Osteocyte (in vitro differentiated cells): ENCODE data around the gene MRPS6. TPM values are rescaled to one million over a fixed set of nuclear protein-coding genes. Genes with fewer than 3 reads are reported as not detected.

Experiments used
- DNase-seq: peaks from one replicate; pipeline ENCODE4 v3.0.0; 2021; ENCODE audit warnings: mixed read lengths; ENCODE audit not compliant: unreplicated experiment; ENCODE audit errors: extremely low spot score
- H3K27ac Mint-ChIP-seq: one replicate; pipeline ENCODE4 v1.8.0; 2021; ENCODE audit warnings: mild to moderate bottlenecking, mixed read lengths; ENCODE audit not compliant: unreplicated experiment
- H3K27me3 Mint-ChIP-seq: one replicate; pipeline ENCODE4 v1.8.0; 2021; ENCODE audit warnings: mixed read lengths; ENCODE audit not compliant: unreplicated experiment
- H3K36me3 Mint-ChIP-seq: one replicate; pipeline ENCODE4 v1.8.0; 2021; ENCODE audit warnings: mixed read lengths; ENCODE audit not compliant: unreplicated experiment
- H3K4me1 Mint-ChIP-seq: one replicate; pipeline ENCODE4 v1.8.0; 2021; ENCODE audit warnings: mixed read lengths; ENCODE audit not compliant: unreplicated experiment
- H3K4me3 Mint-ChIP-seq: one replicate; pipeline ENCODE4 v1.8.0; 2021; ENCODE audit warnings: mild to moderate bottlenecking, moderate library complexity, mixed read lengths; ENCODE audit not compliant: unreplicated experiment
- H3K9me3 Mint-ChIP-seq: one replicate; pipeline ENCODE4 v1.8.0; 2021; ENCODE audit warnings: mixed read lengths; ENCODE audit not compliant: unreplicated experiment
- CTCF ChIP-seq: fragments of 200-600 bp; sonication (generic); IDR thresholded peaks from 2 replicates; pipeline ENCODE4 v1.5.0; 2021; ENCODE audit warnings: antibody characterized with exemption, mild to moderate bottlenecking, moderate library complexity
- total RNA-seq: library from RNA; stranded (reverse); gene quantifications from 2 replicates; pipeline ENCODE4 v1.2.1, GENCODE V29; 2021

The MRPS6 gene
- total RNA-seq, 1 donor from 2014 or later, result 124 TPM

- Mint-ChIP-seq H3K36me3 (peaks cover 49% of the 10 kb centered on the region), H3K4me1 (peaks cover 55% of the 10 kb centered on the region), H3K9me3 (no peaks in the 10 kb centered on the region), H3K27ac (peak overlapping the region; percentile 60), H3K27me3 (no peaks in the 10 kb centered on the region), H3K4me3 (no peak overlapping the region)
- DNase-seq, result no peak
- no peak for TF ChIP-seq CTCF
Observed at GRCh38 chr21:34107606-34108005, 34.2 kb downstream of the MRPS6 start.

- Mint-ChIP-seq H3K27ac (peak overlapping the region; percentile 5), H3K9me3 (no peaks in the 10 kb centered on the region), H3K4me3 (no peak overlapping the region), H3K4me1 (peaks cover 49% of the 10 kb centered on the region), H3K27me3 (no peaks in the 10 kb centered on the region), H3K36me3 (peaks cover 47% of the 10 kb centered on the region)
- DNase-seq, result no peak
- TF ChIP-seq CTCF, result no peak
Observed at GRCh38 chr21:34109075-34109474, 35.7 kb downstream of the MRPS6 start.

GRCh38 chr21:34110594-34111202 lies 37.3 kb downstream of the MRPS6 start:
- no peak overlapping the region for H3K4me3 Mint-ChIP-seq
- H3K4me1 Mint-ChIP-seq, result peaks cover 36% of the 10 kb centered on the region
- H3K9me3 Mint-ChIP-seq, result peaks cover 3% of the 10 kb centered on the region
- no peaks in the 10 kb centered on the region for H3K27me3 Mint-ChIP-seq
- no peak overlapping the region for H3K27ac Mint-ChIP-seq
- peaks cover 51% of the 10 kb centered on the region for H3K36me3 Mint-ChIP-seq
- no peak for DNase-seq
- no peak for TF ChIP-seq CTCF

GRCh38 chr21:34112316-34113033 lies 39.1 kb downstream of the MRPS6 start:
- peaks cover 29% of the 10 kb centered on the region for H3K4me1 Mint-ChIP-seq
- peaks cover 3% of the 10 kb centered on the region for H3K9me3 Mint-ChIP-seq
- H3K27me3 Mint-ChIP-seq, result no peaks in the 10 kb centered on the region
- H3K27ac Mint-ChIP-seq, result no peak overlapping the region
- DNase-seq, result no peak
- TF ChIP-seq CTCF, result no peak
- peaks cover 37% of the 10 kb centered on the region for H3K36me3 Mint-ChIP-seq
- H3K4me3 Mint-ChIP-seq, result no peak overlapping the region

DNA sequence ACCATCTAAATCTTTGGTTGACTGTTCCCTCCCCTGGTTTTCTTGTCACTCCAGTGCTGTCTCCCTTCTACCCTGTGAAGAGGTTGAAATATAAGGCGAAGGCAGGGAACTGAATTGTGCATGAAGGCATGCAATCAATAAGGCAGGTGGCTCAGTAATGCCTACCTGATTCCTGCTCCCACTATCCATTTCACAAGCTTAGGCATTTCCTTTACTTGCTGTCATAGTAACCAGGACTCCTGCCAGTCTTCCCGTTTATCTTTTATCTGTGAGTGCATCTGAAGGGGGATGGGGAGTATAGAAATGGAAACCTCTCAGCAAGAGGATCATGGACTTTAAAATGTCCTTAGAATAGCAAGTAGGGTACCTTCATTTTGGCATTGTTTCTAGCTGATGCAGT lies 40.5 kb downstream of the MRPS6 start:
- no peak for DNase-seq
- TF ChIP-seq CTCF, result no peak

More for the DNA sequence above, 40.5 kb downstream of the MRPS6 start:
- peaks cover 34% of the 10 kb centered on the region for H3K36me3 Mint-ChIP-seq
- no peak overlapping the region for H3K27ac Mint-ChIP-seq
- H3K27me3 Mint-ChIP-seq, result no peaks in the 10 kb centered on the region
- peaks cover 27% of the 10 kb centered on the region for H3K4me1 Mint-ChIP-seq
- peaks cover 3% of the 10 kb centered on the region for H3K9me3 Mint-ChIP-seq
- no peak overlapping the region for H3K4me3 Mint-ChIP-seq
